Stimulated activated CD8-positive, alpha-beta memory T cell treated with anti-CD3 and anti-CD28 coated beads, Interleukin-15, amount 100 ng/mL, for 48 hours (primary cell): ENCODE data around the gene ZNF778.
"Not testable (repeated sequence)": the region's sequence is repeated elsewhere in the genome, so short reads cannot be mapped to it uniquely, and the experiment has no call there.

Source experiments
- DNase-seq, 2 donors: peaks; one replicate each; pipeline ENCODE4 v3.0.0-alpha.2; 2020; ENCODE audit warnings: low read depth in 2 of 2

ZNF778 gene

GRCh38 chr16:89216315-89217137 lies 977 bp upstream of the ZNF778 start:
- peak; percentile 63 to 66 for DNase-seq

- DNase-seq: no peak
Observed at GRCh38 chr16:89217138-89217387, 440 bp upstream of the ZNF778 start.

GRCh38 chr16:89219365-89219764 lies 1.9 kb downstream of the ZNF778 start:
- no peak for DNase-seq

GRCh38 chr16:89221604-89222003 lies 4.1 kb downstream of the ZNF778 start:
- DNase-seq: no peak

- DNase-seq: no peak
Observed at GRCh38 chr16:89222931-89223330, 5.4 kb downstream of the ZNF778 start.

GRCh38 chr16:89224665-89225064 lies 7.2 kb downstream of the ZNF778 start:
- DNase-seq: no peak

GRCh38 chr16:89230255-89230654 lies 12.8 kb downstream of the ZNF778 start:
- DNase-seq: no peak

GRCh38 chr16:89232107-89232506 lies 14.6 kb downstream of the ZNF778 start:
- no peak for DNase-seq

- no peak for DNase-seq
Observed at GRCh38 chr16:89233678-89234490, 16.4 kb downstream of the ZNF778 start.

GRCh38 chr16:89237733-89238132 lies 20.2 kb downstream of the ZNF778 start:
- no peak for DNase-seq

GRCh38 chr16:89241187-89242007 lies 23.9 kb downstream of the ZNF778 start:
- peak; percentile 52 to 63 for DNase-seq

GRCh38 chr16:89242795-89243200 lies 25.3 kb downstream of the ZNF778 start:
- DNase-seq: no peak

GRCh38 chr16:89243664-89244063 lies 26.2 kb downstream of the ZNF778 start:
- no peak for DNase-seq

GRCh38 chr16:89244264-89244663 lies 26.8 kb downstream of the ZNF778 start:
- DNase-seq: not testable (repeated sequence)

- no peak for DNase-seq
Observed at GRCh38 chr16:89244754-89245153, 27.3 kb downstream of the ZNF778 start.

GRCh38 chr16:89246383-89246902 lies 28.9 kb downstream of the ZNF778 start:
- DNase-seq: no peak

GRCh38 chr16:89246903-89247733 lies 29.6 kb downstream of the ZNF778 start:
- DNase-seq: peak; percentile 85 to 87

GRCh38 chr16:89247734-89248075 lies 30.2 kb downstream of the ZNF778 start:
- DNase-seq: not testable (repeated sequence)

- DNase-seq: no peak
Observed at GRCh38 chr16:89248196-89248982, 30.9 kb downstream of the ZNF778 start.

GRCh38 chr16:89253548-89254287 lies 36.2 kb downstream of the ZNF778 start:
- no peak for DNase-seq
